Right atrium auricular region (tissue), 2 donors: ENCODE data around the gene CD38. TPM values are rescaled to one million over a fixed set of nuclear protein-coding genes. Genes with fewer than 3 reads are reported as not detected.
"Not testable (repeated sequence)": the region's sequence is repeated elsewhere in the genome, so short reads cannot be mapped to it uniquely, and the experiment has no call there.

Source experiments
- DNase-seq: peaks from one replicate; pipeline ENCODE4 v3.0.0-alpha.2; 2019; ENCODE audit warnings: low spot score
- H3K27ac ChIP-seq, 2 donors: fragments of 200-600 bp; sonication (generic); 1 replicate in 1 of 2; 2 replicates in 1 of 2; pipeline ENCODE4 v1.5.1; 2016 to 2019
- H3K27me3 ChIP-seq, 2 donors: fragments of 200-600 bp; sonication (generic); one replicate each; pipeline versions ENCODE4 v1.5.1 to v1.6.0; 2017 to 2019
- H3K36me3 ChIP-seq: fragments of 200-600 bp; sonication (generic); one replicate; pipeline ENCODE4 v1.5.1; 2016
- H3K4me1 ChIP-seq, 2 donors: fragments of 200-600 bp; sonication (generic); one replicate each; pipeline versions ENCODE4 v1.5.1 to v1.6.0; 2017 to 2019
- H3K4me3 ChIP-seq, 2 donors: fragments of 200-600 bp; sonication (generic); 1 replicate in 1 of 2; 2 replicates in 1 of 2; pipeline ENCODE4 v1.5.1; 2017 to 2019; ENCODE audit warnings: mild to moderate bottlenecking in 1 of 2, moderate library complexity in 1 of 2
- H3K9me3 ChIP-seq, 2 donors: fragments of 200-600 bp; sonication (generic); one replicate each; pipeline ENCODE4 v1.5.1; 2019
- total RNA-seq, 2 donors: library from RNA; depleted of rRNA; stranded (reverse); fragments of >200 nt; gene quantifications; one replicate each; pipeline ENCODE4 v1.1.0, GENCODE V29; 2016
- TF ChIP-seq, protein P1 (sequence below), 2 donors: fragments of 200-600 bp; sonication (generic); IDR thresholded peaks; one replicate each; pipeline ENCODE4 v1.5.1; 2019; ENCODE audit warnings: antibody characterized with exemption in 2 of 2

CD38 gene
- total RNA-seq, 2 donors from 2014 or later = 3.1 to 4.9 TPM

DNA sequence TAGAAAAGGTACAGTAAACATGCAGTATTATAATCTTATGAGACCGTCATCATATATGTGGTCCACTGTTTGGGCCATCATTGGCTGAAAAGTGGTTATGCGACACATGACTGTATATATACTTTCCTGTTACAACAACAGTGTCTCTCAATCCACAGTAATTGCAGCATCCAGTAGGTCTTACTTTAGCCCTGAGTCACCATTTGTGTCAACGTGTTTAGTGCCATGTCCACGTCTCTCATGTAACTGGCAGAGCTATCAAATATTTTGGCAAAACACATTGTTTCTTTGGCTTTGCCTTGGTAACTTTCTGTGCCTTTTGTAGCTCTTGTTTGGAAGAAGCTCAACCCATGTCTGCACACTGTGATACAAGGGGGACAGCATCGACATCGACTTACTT lies 73.8 kb downstream of the CD38 start:
- DNase-seq = no peak
- TF ChIP-seq, protein P1, sequence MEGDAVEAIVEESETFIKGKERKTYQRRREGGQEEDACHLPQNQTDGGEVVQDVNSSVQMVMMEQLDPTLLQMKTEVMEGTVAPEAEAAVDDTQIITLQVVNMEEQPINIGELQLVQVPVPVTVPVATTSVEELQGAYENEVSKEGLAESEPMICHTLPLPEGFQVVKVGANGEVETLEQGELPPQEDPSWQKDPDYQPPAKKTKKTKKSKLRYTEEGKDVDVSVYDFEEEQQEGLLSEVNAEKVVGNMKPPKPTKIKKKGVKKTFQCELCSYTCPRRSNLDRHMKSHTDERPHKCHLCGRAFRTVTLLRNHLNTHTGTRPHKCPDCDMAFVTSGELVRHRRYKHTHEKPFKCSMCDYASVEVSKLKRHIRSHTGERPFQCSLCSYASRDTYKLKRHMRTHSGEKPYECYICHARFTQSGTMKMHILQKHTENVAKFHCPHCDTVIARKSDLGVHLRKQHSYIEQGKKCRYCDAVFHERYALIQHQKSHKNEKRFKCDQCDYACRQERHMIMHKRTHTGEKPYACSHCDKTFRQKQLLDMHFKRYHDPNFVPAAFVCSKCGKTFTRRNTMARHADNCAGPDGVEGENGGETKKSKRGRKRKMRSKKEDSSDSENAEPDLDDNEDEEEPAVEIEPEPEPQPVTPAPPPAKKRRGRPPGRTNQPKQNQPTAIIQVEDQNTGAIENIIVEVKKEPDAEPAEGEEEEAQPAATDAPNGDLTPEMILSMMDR (IDR thresholded peaks at IDR 0.05) = no peak
- Histone ChIP-seq H3K27ac (no peak overlapping the region), H3K9me3 (no peaks in the 10 kb centered on the region), H3K27me3 (no peaks in the 10 kb centered on the region), H3K4me3 (no peak overlapping the region), H3K36me3 (no peaks in the 10 kb centered on the region), H3K4me1 (no peaks in the 10 kb centered on the region)

DNA sequence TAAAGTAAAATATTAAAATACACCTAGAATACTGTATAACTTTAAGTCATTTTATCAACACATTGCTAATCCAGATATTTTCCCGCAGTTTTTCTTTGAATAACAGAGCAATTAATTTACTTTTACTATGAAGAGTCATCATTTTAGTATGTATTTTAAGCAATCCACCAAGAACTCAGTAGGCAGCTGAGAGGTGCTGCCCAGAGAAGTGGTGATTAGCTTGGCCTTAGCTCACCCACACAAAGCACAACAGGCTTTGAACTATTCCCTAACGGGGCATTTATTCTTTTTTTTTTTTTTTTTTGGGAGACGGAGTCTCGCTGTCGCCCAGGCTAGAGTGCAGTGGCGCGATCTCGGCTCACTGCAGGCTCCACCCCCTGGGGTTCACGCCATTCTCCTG lies 74.4 kb downstream of the CD38 start:
- H3K4me1 ChIP-seq = no peaks in the 10 kb centered on the region
- H3K36me3 ChIP-seq = no peaks in the 10 kb centered on the region
- no peak overlapping the region for H3K4me3 ChIP-seq
- TF ChIP-seq, protein P1 (IDR thresholded peaks at IDR 0.05) = no peak
- no peak for DNase-seq
- H3K9me3 ChIP-seq = no peaks in the 10 kb centered on the region
- no peak overlapping the region for H3K27ac ChIP-seq
- H3K27me3 ChIP-seq = no peaks in the 10 kb centered on the region

DNA sequence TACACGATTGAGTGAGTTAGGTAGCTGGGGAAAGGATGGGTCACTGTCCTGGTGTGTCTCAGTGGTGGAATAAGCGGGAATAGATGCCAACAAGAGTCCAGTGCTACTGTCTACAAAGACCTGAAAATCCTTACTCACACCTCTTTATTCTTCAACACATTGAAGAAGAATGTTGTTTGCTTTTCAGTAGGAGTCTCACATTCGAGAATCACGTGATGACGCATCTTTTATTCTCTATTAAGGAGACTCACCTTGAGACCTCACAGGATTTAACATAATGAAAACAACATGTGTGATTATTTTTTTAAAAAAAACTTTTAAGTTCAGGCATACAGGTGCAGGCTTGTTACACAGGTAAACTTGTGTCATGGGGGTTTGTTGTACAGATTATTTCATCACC lies 75.2 kb downstream of the CD38 start:
- no peaks in the 10 kb centered on the region for H3K27me3 ChIP-seq
- no peak overlapping the region for H3K4me3 ChIP-seq
- no peak for DNase-seq
- no peaks in the 10 kb centered on the region for H3K9me3 ChIP-seq
- no peak overlapping the region for H3K27ac ChIP-seq
- no peaks in the 10 kb centered on the region for H3K36me3 ChIP-seq
- H3K4me1 ChIP-seq = no peaks in the 10 kb centered on the region
- TF ChIP-seq, protein P1 (IDR thresholded peaks at IDR 0.05) = no peak

DNA sequence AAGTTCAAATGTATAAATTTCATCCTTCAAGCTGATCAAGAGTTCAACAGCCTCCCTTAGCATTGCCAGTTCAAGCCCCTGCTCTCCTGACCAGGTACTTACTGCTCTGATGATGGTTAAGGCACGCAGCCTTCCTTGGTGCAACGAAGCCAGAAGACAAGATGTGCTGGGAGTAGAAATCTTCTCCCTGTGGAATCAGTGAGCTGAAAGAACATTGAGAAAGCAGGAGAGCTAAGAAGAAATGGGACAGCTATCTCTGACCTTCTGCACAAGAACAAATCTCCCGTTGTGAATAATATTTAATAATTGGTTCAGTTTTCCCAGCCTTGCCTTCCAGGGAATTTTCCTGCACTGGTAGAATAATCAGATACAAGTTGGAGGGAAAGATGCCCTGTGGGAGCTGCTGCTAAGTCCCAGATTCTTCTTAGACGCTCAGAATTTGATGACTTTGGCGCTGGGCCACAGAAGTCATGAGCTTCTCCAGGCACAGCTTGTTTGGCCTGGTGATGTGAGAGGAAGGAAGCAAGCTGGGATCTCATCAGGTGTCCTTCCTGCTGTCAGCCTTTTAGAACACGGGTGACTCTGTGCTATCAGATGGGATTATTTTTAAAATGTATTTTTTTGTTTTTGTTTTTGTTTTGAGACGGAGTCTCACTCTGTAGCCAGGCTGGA lies 77.8 kb downstream of the CD38 start:
- TF ChIP-seq, protein P1 (IDR thresholded peaks at IDR 0.05) = no peak
- no peaks in the 10 kb centered on the region for H3K9me3 ChIP-seq
- H3K36me3 ChIP-seq = no peaks in the 10 kb centered on the region
- no peaks in the 10 kb centered on the region for H3K27me3 ChIP-seq
- DNase-seq = no peak
- H3K4me1 ChIP-seq = no peaks in the 10 kb centered on the region
- no peak overlapping the region for H3K4me3 ChIP-seq
- H3K27ac ChIP-seq = peak overlapping the region in 1 of 2 donors; percentile 14

DNA sequence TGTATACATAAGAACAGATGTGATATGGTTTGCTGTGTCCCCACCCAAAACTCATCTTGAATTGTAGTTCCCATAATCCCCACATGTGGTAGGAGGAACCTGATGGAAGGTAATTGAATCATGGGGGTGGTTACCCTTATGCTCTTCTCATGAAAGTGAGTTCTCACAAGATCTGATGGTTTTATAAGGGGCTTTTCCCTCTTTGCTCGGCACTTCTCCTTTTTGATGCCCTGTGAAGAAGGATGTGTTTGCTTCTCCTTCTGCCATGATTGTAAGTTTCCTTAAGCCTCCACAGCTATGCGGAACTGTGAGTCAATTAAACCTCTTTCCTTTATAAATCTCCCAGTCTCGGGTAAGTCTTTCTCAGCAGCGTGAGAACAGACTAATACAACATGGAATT lies 83.1 kb downstream of the CD38 start:
- H3K36me3 ChIP-seq, H3K9me3 ChIP-seq, H3K4me1 ChIP-seq, DNase-seq, H3K4me3 ChIP-seq, H3K27me3 ChIP-seq, H3K27ac ChIP-seq: not testable (repeated sequence)

DNA sequence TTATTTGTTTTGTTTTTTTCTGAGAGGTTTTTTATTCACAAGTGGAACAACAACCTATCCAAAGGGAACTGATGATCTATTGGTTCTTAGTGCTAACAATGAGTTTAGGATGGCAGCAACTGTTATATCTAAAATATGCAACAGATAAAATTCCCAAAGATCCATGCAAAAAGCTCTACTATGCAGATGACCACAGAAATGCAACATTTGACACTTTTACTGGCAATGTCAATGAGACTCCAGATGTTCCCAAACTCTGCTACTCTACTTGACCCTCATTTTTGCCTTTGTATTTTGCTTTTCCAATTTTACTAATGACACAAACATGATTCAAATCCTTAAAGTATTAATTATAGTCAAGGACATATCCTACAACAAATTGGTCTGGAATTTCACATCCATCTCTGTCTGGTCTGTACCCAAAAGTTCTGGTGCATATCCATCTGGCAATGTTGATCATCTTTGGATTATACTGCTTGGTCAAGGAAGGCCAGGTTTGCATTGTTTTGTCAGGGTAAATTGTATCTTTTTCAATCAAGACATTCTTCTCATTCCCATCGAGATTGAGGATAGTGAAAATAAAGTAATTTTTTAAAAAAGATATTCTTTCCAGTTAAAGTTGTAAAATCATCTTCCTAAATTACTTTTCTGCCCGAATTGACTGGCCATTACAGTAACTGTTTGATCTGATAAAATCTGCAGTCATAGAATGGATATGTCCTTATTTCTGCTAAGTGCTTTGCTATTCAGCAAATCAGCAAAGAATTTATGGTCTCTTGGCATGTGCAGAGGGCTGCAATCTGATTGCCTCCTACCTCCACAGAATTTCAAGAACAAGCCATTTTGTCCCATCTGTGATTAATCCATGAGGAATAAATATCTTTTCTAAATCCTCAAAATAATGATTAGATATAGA lies 86.8 kb downstream of the CD38 start:
- H3K4me1 ChIP-seq = no peaks in the 10 kb centered on the region
- H3K9me3 ChIP-seq = no peaks in the 10 kb centered on the region
- TF ChIP-seq, protein P1 (IDR thresholded peaks at IDR 0.05) = no peak
- no peak overlapping the region for H3K27ac ChIP-seq
- no peaks in the 10 kb centered on the region for H3K36me3 ChIP-seq
- no peak overlapping the region for H3K4me3 ChIP-seq
- H3K27me3 ChIP-seq = no peaks in the 10 kb centered on the region
- no peak for DNase-seq
